HCT116 (cell line): ENCODE results near the gene PEG3. TPM values are rescaled to one million over a fixed set of nuclear protein-coding genes. Genes with fewer than 3 reads are reported as not detected.

Source experiments
- ATAC-seq: fragments of 200-7000 bp; cut with Tn5 transposase; 2 replicates; pipeline ENCODE4 v1.9.1; 2020; ENCODE audit warnings: mild to moderate bottlenecking, moderate library complexity
- BruUV-seq: library from RNA; stranded (reverse); fragments of 400-500 nt; replicated peaks from 2 replicates; lab custom pipeline; 2021; lab: Mats Ljungman, UMichigan
- CTCF ChIA-PET: fragments of 300-600 bp; sonication (Branson Sonifier 250); formaldehyde crosslinking; loops from one replicate; lab custom pipeline; 2021; ENCODE audit warnings: antibody characterized with exemption; lab: Charles Lee
- POLR2A ChIA-PET: fragments of 300-600, 350-600 bp; sonication (Branson Sonifier 250); formaldehyde crosslinking; loops from one replicate; lab custom pipeline; 2021; ENCODE audit warnings: antibody characterized with exemption; lab: Charles Lee
- RAD21 ChIA-PET, 2 experiments: fragments of 300-600 bp; sonication (Branson Sonifier 250); formaldehyde crosslinking; loops; one replicate each; lab custom pipeline; 2023; ENCODE audit warnings: low total read pairs in 2 of 2; ENCODE audit not compliant: uncharacterized antibody in 2 of 2, unreplicated experiment in 2 of 2, low non-redundant PET in 1 of 2; lab: Charles Lee
- DNase-seq: peaks from one replicate; pipeline ENCODE4 v3.0.0-alpha.2; 2010; ENCODE audit warnings: low read depth, low spot score
- H2AFZ ChIP-seq: fragments of 200-600 bp; shearing (Covaris generic), sonication (generic); 2 replicates; pipeline ENCODE4 v1.6.1; 2017; ENCODE audit warnings: low read depth, mixed run types, mixed read lengths, antibody characterized with exemption, low read length; ENCODE audit not compliant: poor library complexity, severe bottlenecking
- H3K27ac ChIP-seq: 2 replicates; pipeline ENCODE4 v1.5.1; 2012; ENCODE audit warnings: low read depth, low read length
- H3K27me3 ChIP-seq: fragments of 200-600 bp; sonication (generic); 2 replicates; pipeline ENCODE4 v1.6.1; 2016; ENCODE audit warnings: mixed run types, low read length, mixed read lengths; ENCODE audit not compliant: insufficient read depth
- H3K36me3 ChIP-seq, 2 experiments: fragments of 200-500 bp in 1 of 2; fragments of 200-600 bp in 1 of 2; sonication (Bioruptor generic) in 1 of 2; sonication (generic) in 1 of 2; 2 replicates each; pipeline versions ENCODE4 v1.5.1 to v1.6.1; 2014 to 2016; ENCODE audit warnings: low read length in 2 of 2, inconsistent platforms in 1 of 2, mixed read lengths in 1 of 2, mixed run types in 1 of 2; ENCODE audit not compliant: insufficient read depth in 2 of 2, control insufficient read depth in 1 of 2
- H3K4me1 ChIP-seq, 2 experiments: fragments of 200-600 bp in 1 of 2; sonication (generic) in 1 of 2; 2 replicates each; pipeline versions ENCODE4 v1.5.1 to v1.6.1; 2012 to 2017; ENCODE audit warnings: low read length in 2 of 2, inconsistent platforms in 1 of 2, mild to moderate bottlenecking in 1 of 2, mixed read lengths in 1 of 2, mixed run types in 1 of 2, moderate library complexity in 1 of 2; ENCODE audit not compliant: insufficient read depth in 2 of 2, control insufficient read depth in 1 of 2
- H3K4me2 ChIP-seq: fragments of 200-600 bp; sonication (generic); 2 replicates; pipeline ENCODE4 v1.6.1; 2017; ENCODE audit warnings: mixed run types, low read length, mixed read lengths
- H3K4me3 ChIP-seq, 2 experiments: fragments of 200-600 bp in 1 of 2; sonication (generic) in 1 of 2; replicated peaks in 1 of 2; 2 replicates each; pipeline ENCODE4 v1.5.1; 2011 to 2016; ENCODE audit warnings: low read length in 2 of 2, control low read depth in 1 of 2, low read depth in 1 of 2, mild to moderate bottlenecking in 1 of 2, mixed read lengths in 1 of 2, mixed run types in 1 of 2
- H3K79me2 ChIP-seq: fragments of 200-600 bp; sonication (generic); 2 replicates; pipeline ENCODE4 v1.6.1; 2017; ENCODE audit warnings: mild to moderate bottlenecking, mixed run types, low read length, moderate library complexity, mixed read lengths; ENCODE audit not compliant: insufficient read depth
- H3K9ac ChIP-seq: fragments of 200-600 bp; sonication (generic); 2 replicates; pipeline ENCODE4 v1.6.1; 2016; ENCODE audit warnings: low read length, mixed read lengths
- H3K9me2 ChIP-seq: fragments of 200-600 bp; sonication (generic), shearing (Covaris generic); 2 replicates; pipeline ENCODE4 v1.6.1; 2017; ENCODE audit warnings: mixed run types, mild to moderate bottlenecking, moderate library complexity; ENCODE audit not compliant: insufficient read depth
- H3K9me3 ChIP-seq, 2 experiments: fragments of 200-500 bp in 1 of 2; fragments of 200-600 bp in 1 of 2; sonication (Bioruptor generic) in 1 of 2; sonication (generic) in 1 of 2; 2 replicates each; pipeline ENCODE4 v1.6.1; 2014 to 2017; ENCODE audit warnings: low read length in 2 of 2, mixed read lengths in 2 of 2, inconsistent platforms in 1 of 2, low read depth in 1 of 2, mild to moderate bottlenecking in 1 of 2, mixed run types in 1 of 2, moderate library complexity in 1 of 2; ENCODE audit not compliant: control insufficient read depth in 1 of 2, insufficient read depth in 1 of 2
- H4K20me1 ChIP-seq: fragments of 200-600 bp; sonication (generic), shearing (Covaris generic); 2 replicates; pipeline ENCODE4 v1.6.1; 2017; ENCODE audit warnings: mixed run types, mild to moderate bottlenecking, moderate library complexity; ENCODE audit not compliant: insufficient read depth
- REST ChIP-seq: IDR thresholded peaks from 2 replicates; pipeline ENCODE4 v1.6.1; 2012; ENCODE audit warnings: low read depth
- intact Hi-C: fragments of 100-400 bp; cut with micrococcal nuclease; formaldehyde crosslinking; loops from 2 replicates; pipeline ENCODE4 v1.10.0; 2022
- total RNA-seq: library from RNA; stranded (reverse); gene quantifications from one replicate; pipeline ENCODE4 v1.2.1, GENCODE V29; 2021; ENCODE audit not compliant: unreplicated experiment
- TF ChIP-seq, protein P1 (sequence below): IDR thresholded peaks from 2 replicates; pipeline ENCODE4 v1.6.1; 2011; ENCODE audit warnings: mild to moderate bottlenecking, low read length, moderate library complexity; ENCODE audit not compliant: insufficient replicate concordance; ENCODE audit errors: extremely low read depth

PEG3 gene
- total RNA-seq, 1 experiment from 2014 or later, result 0.34 TPM

GRCh38 chr19:56884441-56884840, 43.9 kb upstream of the PEG3 start:
- Histone ChIP-seq H2AFZ (no peak overlapping the region), H3K4me1 (no peaks in the 10 kb centered on the region), H3K4me2 (no peak overlapping the region)
- CTCF ChIA-PET, result no interaction called here
- TF ChIP-seq, protein P1, sequence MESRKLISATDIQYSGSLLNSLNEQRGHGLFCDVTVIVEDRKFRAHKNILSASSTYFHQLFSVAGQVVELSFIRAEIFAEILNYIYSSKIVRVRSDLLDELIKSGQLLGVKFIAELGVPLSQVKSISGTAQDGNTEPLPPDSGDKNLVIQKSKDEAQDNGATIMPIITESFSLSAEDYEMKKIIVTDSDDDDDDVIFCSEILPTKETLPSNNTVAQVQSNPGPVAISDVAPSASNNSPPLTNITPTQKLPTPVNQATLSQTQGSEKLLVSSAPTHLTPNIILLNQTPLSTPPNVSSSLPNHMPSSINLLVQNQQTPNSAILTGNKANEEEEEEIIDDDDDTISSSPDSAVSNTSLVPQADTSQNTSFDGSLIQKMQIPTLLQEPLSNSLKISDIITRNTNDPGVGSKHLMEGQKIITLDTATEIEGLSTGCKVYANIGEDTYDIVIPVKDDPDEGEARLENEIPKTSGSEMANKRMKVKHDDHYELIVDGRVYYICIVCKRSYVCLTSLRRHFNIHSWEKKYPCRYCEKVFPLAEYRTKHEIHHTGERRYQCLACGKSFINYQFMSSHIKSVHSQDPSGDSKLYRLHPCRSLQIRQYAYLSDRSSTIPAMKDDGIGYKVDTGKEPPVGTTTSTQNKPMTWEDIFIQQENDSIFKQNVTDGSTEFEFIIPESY, result no peak
- TF ChIP-seq REST, result no peak
- TF ChIP-seq, all 23 proteins: peak for 0
- Histone ChIP-seq H3K27ac (no peak overlapping the region), H3K36me3 (no peaks in the 10 kb centered on the region), H4K20me1 (no peaks in the 10 kb centered on the region), H3K9ac (no peak overlapping the region), H3K9me2 (no peaks in the 10 kb centered on the region), H3K79me2 (no peaks in the 10 kb centered on the region), H3K4me3 (no peak overlapping the region), H3K9me3 (peaks cover 0 to 16% of the 10 kb centered on the region in 2 experiments; a peak in 2 of 4 replicates), H3K27me3 (no peaks in the 10 kb centered on the region)
- ChIA-PET RAD21 (no interaction called here), POLR2A (no interaction called here)
- intact Hi-C loops, result no loop called here
- ATAC-seq, result no peak
- DNase-seq, result no peak
- BruUV-seq, result no TSS peak
